ENCODE measurements around the gene SETD3.

Gene SETD3

GRCh38 chr14:99466758-99467157 lies 13.9 kb downstream of the SETD3 start:
- H3K4me3 ChIP-seq (ENCODE audit: low read length): no peak overlapping the region
- no peak for DNase-seq (ENCODE audit: low read depth, low spot score)

GRCh38 chr14:99465288-99465687 lies 15.4 kb downstream of the SETD3 start:
- no peak overlapping the region for H3K4me3 ChIP-seq (ENCODE audit: low read length)
- no peak for DNase-seq (ENCODE audit: low read depth, low spot score)

GRCh38 chr14:99463974-99464373 lies 16.7 kb downstream of the SETD3 start:
- no peak for DNase-seq (ENCODE audit: low read depth, low spot score)

GRCh38 chr14:99462210-99462609 lies 18.4 kb downstream of the SETD3 start:
- DNase-seq (ENCODE audit: low read depth, low spot score): no peak
- no peak overlapping the region for H3K4me3 ChIP-seq (ENCODE audit: low read length)

More at GRCh38 chr14:99463974-99464373, 16.7 kb downstream of the SETD3 start:
- no peak overlapping the region for H3K4me3 ChIP-seq (ENCODE audit: low read length)

- H3K4me3 ChIP-seq (ENCODE audit: low read length): no peak overlapping the region
- no peak for DNase-seq (ENCODE audit: low read depth, low spot score)
Observed at GRCh38 chr14:99461411-99462085, 19.1 kb downstream of the SETD3 start.

GRCh38 chr14:99460793-99461192 lies 19.9 kb downstream of the SETD3 start:
- no peak for DNase-seq (ENCODE audit: low read depth, low spot score)

GRCh38 chr14:99459481-99460100 lies 21.1 kb downstream of the SETD3 start:
- DNase-seq (ENCODE audit: low read depth, low spot score): no peak
- no peak overlapping the region for H3K4me3 ChIP-seq (ENCODE audit: low read length)

More at GRCh38 chr14:99460793-99461192, 19.9 kb downstream of the SETD3 start:
- no peak overlapping the region for H3K4me3 ChIP-seq (ENCODE audit: low read length)

- no peak for DNase-seq (ENCODE audit: low read depth, low spot score)
- no peak overlapping the region for H3K4me3 ChIP-seq (ENCODE audit: low read length)
Observed at GRCh38 chr14:99454246-99454645, 26.4 kb downstream of the SETD3 start.

GRCh38 chr14:99452968-99453367 lies 27.7 kb downstream of the SETD3 start:
- DNase-seq (ENCODE audit: low read depth, low spot score): no peak
- H3K4me3 ChIP-seq (ENCODE audit: low read length): no peak overlapping the region

- DNase-seq (ENCODE audit: low read depth, low spot score): no peak
- H3K4me3 ChIP-seq (ENCODE audit: low read length): no peak overlapping the region
Observed at GRCh38 chr14:99451234-99451633, 29.4 kb downstream of the SETD3 start.

- no peak for DNase-seq (ENCODE audit: low read depth, low spot score)
- no peak overlapping the region for H3K4me3 ChIP-seq (ENCODE audit: low read length)
Observed at GRCh38 chr14:99450266-99450665, 30.4 kb downstream of the SETD3 start.

GRCh38 chr14:99447739-99448138 lies 32.9 kb downstream of the SETD3 start:
- no peak for DNase-seq (ENCODE audit: low read depth, low spot score)

GRCh38 chr14:99445931-99446330 lies 34.7 kb downstream of the SETD3 start:
- no peak for DNase-seq (ENCODE audit: low read depth, low spot score)
- no peak overlapping the region for H3K4me3 ChIP-seq (ENCODE audit: low read length)

More at GRCh38 chr14:99447739-99448138, 32.9 kb downstream of the SETD3 start:
- H3K4me3 ChIP-seq (ENCODE audit: low read length): no peak overlapping the region

- H3K4me3 ChIP-seq (ENCODE audit: low read length): no peak overlapping the region
- DNase-seq (ENCODE audit: low read depth, low spot score): no peak
Observed at GRCh38 chr14:99441918-99442317, 38.7 kb downstream of the SETD3 start.

GRCh38 chr14:99441157-99441870 lies 39.3 kb downstream of the SETD3 start:
- no peak for DNase-seq (ENCODE audit: low read depth, low spot score)
- H3K4me3 ChIP-seq (ENCODE audit: low read length): no peak overlapping the region

- DNase-seq (ENCODE audit: low read depth, low spot score): no peak
- H3K4me3 ChIP-seq (ENCODE audit: low read length): no peak overlapping the region
Observed at GRCh38 chr14:99440278-99440677, 40.4 kb downstream of the SETD3 start.

GRCh38 chr14:99437706-99438105 lies 43.0 kb downstream of the SETD3 start:
- DNase-seq (ENCODE audit: low read depth, low spot score): no peak
- no peak overlapping the region for H3K4me3 ChIP-seq (ENCODE audit: low read length)

GRCh38 chr14:99436247-99437180 lies 44.1 kb downstream of the SETD3 start:
- no peak overlapping the region for H3K4me3 ChIP-seq (ENCODE audit: low read length)

GRCh38 chr14:99435327-99435726 lies 45.3 kb downstream of the SETD3 start:
- no peak for DNase-seq (ENCODE audit: low read depth, low spot score)
- H3K4me3 ChIP-seq (ENCODE audit: low read length): no peak overlapping the region

More at GRCh38 chr14:99436247-99437180, 44.1 kb downstream of the SETD3 start:
- no peak for DNase-seq (ENCODE audit: low read depth, low spot score)

All from Jurkat, Clone E6-1 (cell line).